Ascending aorta (tissue), 2 donors: ENCODE data around the gene CTNS. TPM values are rescaled to one million over a fixed set of nuclear protein-coding genes. Genes with fewer than 3 reads are reported as not detected.

Experiments used
- DNase-seq, 2 donors: peaks; one replicate each; pipeline ENCODE4 v3.0.0-alpha.2; 2019; ENCODE audit warnings: low spot score in 2 of 2
- H3K27ac ChIP-seq, 2 donors: fragments of 200-600 bp; sonication (generic); one replicate each; pipeline ENCODE4 v1.5.1; 2016 to 2017; ENCODE audit warnings: mild to moderate bottlenecking in 1 of 2
- H3K27me3 ChIP-seq: fragments of 200-600 bp; sonication (generic); one replicate; pipeline ENCODE4 v1.5.1; 2017
- H3K36me3 ChIP-seq, 2 donors: fragments of 200-600 bp; sonication (generic); one replicate each; pipeline ENCODE4 v1.5.1; 2016
- H3K4me1 ChIP-seq, 2 donors: fragments of 200-600 bp; sonication (generic); one replicate each; pipeline ENCODE4 v1.5.1; 2016 to 2017; ENCODE audit warnings: mild to moderate bottlenecking in 1 of 2
- H3K4me3 ChIP-seq, 2 donors: fragments of 200-600 bp; sonication (generic); one replicate each; pipeline ENCODE4 v1.5.1; 2016 to 2017; ENCODE audit warnings: mild to moderate bottlenecking in 1 of 2
- H3K9me3 ChIP-seq, 2 donors: fragments of 200-600 bp; sonication (generic); one replicate each; pipeline ENCODE4 v1.5.1; 2016
- intact Hi-C: fragments of 100-400 bp; cut with DNase I; formaldehyde crosslinking; loops from one replicate; pipeline ENCODE4 v1.15.1; 2023
- total RNA-seq: library from RNA; depleted of rRNA; stranded (reverse); fragments of >200 nt; gene quantifications from one replicate; pipeline ENCODE4 v1.1.0, GENCODE V29; 2016
- TF ChIP-seq, protein P1 (sequence below), 3 experiments: fragments of 200-600 bp in 2 of 3; fragments of 450-650 bp in 1 of 3; sonication (generic) in 2 of 3; IDR thresholded peaks; one replicate each; pipeline ENCODE4 v1.5.1; 2016 to 2019; ENCODE audit warnings: antibody characterized with exemption in 3 of 3, mild to moderate bottlenecking in 1 of 3, moderate library complexity in 1 of 3

Gene CTNS
- total RNA-seq, 1 donor from 2014 or later: 16.7 TPM

DNA sequence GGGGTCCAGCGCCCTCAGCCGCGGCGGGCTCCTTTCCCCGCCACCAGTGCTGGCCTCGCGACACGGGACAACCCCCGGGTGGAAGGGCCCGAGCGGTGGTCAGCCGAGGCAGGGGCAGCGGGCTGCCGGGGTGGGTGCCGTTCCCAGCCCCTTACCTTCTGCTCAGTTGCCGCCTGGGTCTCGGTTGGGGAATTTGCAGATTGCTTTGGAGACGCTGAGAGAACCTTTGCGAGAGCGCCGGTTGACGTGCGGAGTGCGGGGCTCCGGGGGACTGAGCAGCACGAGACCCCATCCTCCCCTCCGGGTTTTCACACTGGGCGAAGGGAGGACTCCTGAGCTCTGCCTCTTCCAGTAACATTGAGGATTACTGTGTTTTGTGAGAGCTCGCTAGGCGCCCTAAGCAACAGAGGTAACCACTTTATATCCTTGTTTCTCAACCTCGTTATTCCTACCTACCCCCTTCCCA lies 381 bp downstream of the CTNS start:
- peak overlapping the region; percentile 84 to 85 for H3K4me3 ChIP-seq
- intact Hi-C loops: loop anchor here (1.0 to 10.0 kb wide), 2 partner anchors 31 to 88 kb away; partner anchors contain the start of genes EMC6, HASPIN and TAX1BP3
- peak overlapping the region; percentile 92 to 96 for H3K27ac ChIP-seq
- TF ChIP-seq, protein P1, sequence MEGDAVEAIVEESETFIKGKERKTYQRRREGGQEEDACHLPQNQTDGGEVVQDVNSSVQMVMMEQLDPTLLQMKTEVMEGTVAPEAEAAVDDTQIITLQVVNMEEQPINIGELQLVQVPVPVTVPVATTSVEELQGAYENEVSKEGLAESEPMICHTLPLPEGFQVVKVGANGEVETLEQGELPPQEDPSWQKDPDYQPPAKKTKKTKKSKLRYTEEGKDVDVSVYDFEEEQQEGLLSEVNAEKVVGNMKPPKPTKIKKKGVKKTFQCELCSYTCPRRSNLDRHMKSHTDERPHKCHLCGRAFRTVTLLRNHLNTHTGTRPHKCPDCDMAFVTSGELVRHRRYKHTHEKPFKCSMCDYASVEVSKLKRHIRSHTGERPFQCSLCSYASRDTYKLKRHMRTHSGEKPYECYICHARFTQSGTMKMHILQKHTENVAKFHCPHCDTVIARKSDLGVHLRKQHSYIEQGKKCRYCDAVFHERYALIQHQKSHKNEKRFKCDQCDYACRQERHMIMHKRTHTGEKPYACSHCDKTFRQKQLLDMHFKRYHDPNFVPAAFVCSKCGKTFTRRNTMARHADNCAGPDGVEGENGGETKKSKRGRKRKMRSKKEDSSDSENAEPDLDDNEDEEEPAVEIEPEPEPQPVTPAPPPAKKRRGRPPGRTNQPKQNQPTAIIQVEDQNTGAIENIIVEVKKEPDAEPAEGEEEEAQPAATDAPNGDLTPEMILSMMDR (IDR thresholded peaks at IDR 0.05): no peak
- H3K4me1 ChIP-seq: peaks cover 11 to 15% of the 10 kb centered on the region in 2 donors
- no peak for DNase-seq
- peaks cover 0 to under 1% of the 10 kb centered on the region in 2 donors for H3K36me3 ChIP-seq
- no peaks in the 10 kb centered on the region for H3K27me3 ChIP-seq
- no peaks in the 10 kb centered on the region for H3K9me3 ChIP-seq

GRCh38 chr17:3639981-3640596 lies 3.5 kb downstream of the CTNS start:
- TF ChIP-seq, protein P1 (IDR thresholded peaks at IDR 0.05): no peak
- H3K9me3 ChIP-seq: no peaks in the 10 kb centered on the region
- H3K27me3 ChIP-seq: no peaks in the 10 kb centered on the region
- peaks cover 12 to 13% of the 10 kb centered on the region in 2 donors for H3K36me3 ChIP-seq
- no peak for DNase-seq
- H3K27ac ChIP-seq: peak overlapping the region; percentile 22 to 45
- H3K4me1 ChIP-seq: peaks cover 5 to 10% of the 10 kb centered on the region in 2 donors
- intact Hi-C loops: loop anchor here (10.0 kb wide), 1 partner anchor 85 kb away; the partner anchor contains the start of gene HASPIN
- H3K4me3 ChIP-seq: no peak overlapping the region

GRCh38 chr17:3641014-3641413 lies 4.5 kb downstream of the CTNS start:
- Histone ChIP-seq H3K27me3 (no peaks in the 10 kb centered on the region), H3K9me3 (no peaks in the 10 kb centered on the region), H3K27ac (peak overlapping the region; percentile 13 to 45), H3K36me3 (peaks cover 12 to 16% of the 10 kb centered on the region in 2 donors), H3K4me3 (no peak overlapping the region), H3K4me1 (peaks cover 5 to 10% of the 10 kb centered on the region in 2 donors)
- DNase-seq: no peak
- TF ChIP-seq, protein P1 (IDR thresholded peaks at IDR 0.05): no peak
- intact Hi-C loops: no loop called here

GRCh38 chr17:3641717-3642486 lies 5.3 kb downstream of the CTNS start:
- Histone ChIP-seq H3K27ac (no peak overlapping the region), H3K9me3 (no peaks in the 10 kb centered on the region), H3K36me3 (peaks cover 12 to 16% of the 10 kb centered on the region in 2 donors), H3K4me3 (no peak overlapping the region), H3K27me3 (no peaks in the 10 kb centered on the region), H3K4me1 (peaks cover 5 to 8% of the 10 kb centered on the region in 2 donors)
- intact Hi-C loops: no loop called here
- TF ChIP-seq, protein P1 (IDR thresholded peaks at IDR 0.05): no peak
- DNase-seq: no peak

GRCh38 chr17:3643889-3644349 lies 7.4 kb downstream of the CTNS start:
- H3K27ac ChIP-seq: no peak overlapping the region
- intact Hi-C loops: no loop called here
- peaks cover 23 to 33% of the 10 kb centered on the region in 2 donors for H3K36me3 ChIP-seq
- no peaks in the 10 kb centered on the region for H3K27me3 ChIP-seq
- no peaks in the 10 kb centered on the region for H3K9me3 ChIP-seq
- no peak overlapping the region for H3K4me3 ChIP-seq
- DNase-seq: no peak
- H3K4me1 ChIP-seq: no peaks in the 10 kb centered on the region
- TF ChIP-seq, protein P1 (IDR thresholded peaks at IDR 0.05): no peak
